T-helper 17 cell (primary cell): Measurements from ENCODE around the gene VWA8. TPM values are rescaled to one million over a fixed set of nuclear protein-coding genes. Genes with fewer than 3 reads are reported as not detected.

Source experiments
- ATAC-seq: fragments of 150-1000 bp; cut with Tn5 transposase; 2 replicates; pipeline ENCODE4 v1.10.0; 2021; ENCODE audit warnings: mild to moderate bottlenecking, moderate library complexity
- DNase-seq, 3 donors: peaks; one replicate each; pipeline versions ENCODE4 v3.0.0 to v3.0.0-alpha.2; 2020 to 2021
- H3K9me3 ChIP-seq: one replicate; pipeline ENCODE4 v1.7.0; 2013; ENCODE audit warnings: low read length, mild to moderate bottlenecking; ENCODE audit not compliant: control insufficient read depth, poor library complexity, severe bottlenecking
- H3K27ac Mint-ChIP-seq: one replicate; pipeline ENCODE4 v1.8.0; 2022; ENCODE audit warnings: mild to moderate bottlenecking, moderate library complexity, mixed read lengths
- H3K27me3 Mint-ChIP-seq: one replicate; pipeline ENCODE4 v1.8.0; 2022; ENCODE audit warnings: mixed read lengths
- H3K36me3 Mint-ChIP-seq: one replicate; pipeline ENCODE4 v1.8.0; 2022; ENCODE audit warnings: low read depth, mixed read lengths
- H3K4me1 Mint-ChIP-seq: one replicate; pipeline ENCODE4 v1.8.0; 2022; ENCODE audit warnings: mild to moderate bottlenecking, mixed read lengths
- H3K4me3 Mint-ChIP-seq: one replicate; pipeline ENCODE4 v1.8.0; 2022; ENCODE audit warnings: mild to moderate bottlenecking, moderate library complexity, mixed read lengths
- total RNA-seq, 4 donors: library from RNA in 2 of 4; stranded (reverse) in 2 of 4; gene quantifications; one replicate each; pipeline ENCODE4 v1.2.3 and lab custom pipeline; 2022 to 2026

The VWA8 gene
- total RNA-seq, 2 donors from 2014 or later = 21.5 to 23.0 TPM

- Mint-ChIP-seq H3K27ac (peak overlapping the region; percentile 43), H3K27me3 (no peaks in the 10 kb centered on the region), H3K4me1 (peaks cover 11% of the 10 kb centered on the region), H3K4me3 (no peak overlapping the region), H3K36me3 (peaks cover 16% of the 10 kb centered on the region)
- H3K9me3 ChIP-seq = no peaks in the 10 kb centered on the region
- ATAC-seq (no peak), DNase-seq (no peak)
Observed at GRCh38 chr13:41601718-41602445, 359.0 kb downstream of the VWA8 start.

GRCh38 chr13:41599619-41600018 is 361.3 kb downstream of the VWA8 start:
- no peaks in the 10 kb centered on the region for H3K9me3 ChIP-seq
- no peak for DNase-seq
- Mint-ChIP-seq H3K27ac (no peak overlapping the region), H3K27me3 (no peaks in the 10 kb centered on the region), H3K4me1 (peaks cover 13% of the 10 kb centered on the region), H3K4me3 (no peak overlapping the region), H3K36me3 (peaks cover 10% of the 10 kb centered on the region)
- no peak for ATAC-seq

GRCh38 chr13:41597348-41598041 is 363.4 kb downstream of the VWA8 start:
- no peak overlapping the region for H3K4me3 Mint-ChIP-seq
- DNase-seq = no peak
- H3K9me3 ChIP-seq = no peaks in the 10 kb centered on the region
- no peak for ATAC-seq
- H3K27ac Mint-ChIP-seq = no peak overlapping the region
- peaks cover 6% of the 10 kb centered on the region for H3K36me3 Mint-ChIP-seq
- H3K27me3 Mint-ChIP-seq = no peaks in the 10 kb centered on the region
- H3K4me1 Mint-ChIP-seq = peaks cover 13% of the 10 kb centered on the region

- DNase-seq (no peak), ATAC-seq (no peak)
- no peaks in the 10 kb centered on the region for H3K9me3 ChIP-seq
- no peaks in the 10 kb centered on the region for H3K27me3 Mint-ChIP-seq
- peaks cover 6% of the 10 kb centered on the region for H3K36me3 Mint-ChIP-seq
- peaks cover 13% of the 10 kb centered on the region for H3K4me1 Mint-ChIP-seq
- peak overlapping the region; percentile 24 for H3K27ac Mint-ChIP-seq
- no peak overlapping the region for H3K4me3 Mint-ChIP-seq
Observed at GRCh38 chr13:41596190-41596589, 364.7 kb downstream of the VWA8 start.

- DNase-seq (no peak), ATAC-seq (no peak)
- H3K9me3 ChIP-seq = no peaks in the 10 kb centered on the region
- no peaks in the 10 kb centered on the region for H3K36me3 Mint-ChIP-seq
- H3K27ac Mint-ChIP-seq = no peak overlapping the region
- peaks cover 13% of the 10 kb centered on the region for H3K4me1 Mint-ChIP-seq
- no peaks in the 10 kb centered on the region for H3K27me3 Mint-ChIP-seq
- H3K4me3 Mint-ChIP-seq = no peak overlapping the region
Observed at GRCh38 chr13:41595298-41595697, 365.6 kb downstream of the VWA8 start.

GRCh38 chr13:41590643-41591042 is 370.3 kb downstream of the VWA8 start:
- H3K27me3 Mint-ChIP-seq = no peaks in the 10 kb centered on the region
- no peak overlapping the region for H3K27ac Mint-ChIP-seq
- ATAC-seq = no peak
- H3K4me1 Mint-ChIP-seq = no peaks in the 10 kb centered on the region
- H3K4me3 Mint-ChIP-seq = no peak overlapping the region
- DNase-seq = no peak
- H3K9me3 ChIP-seq = no peaks in the 10 kb centered on the region
- H3K36me3 Mint-ChIP-seq = peaks cover 2% of the 10 kb centered on the region

- Mint-ChIP-seq H3K36me3 (peaks cover 2% of the 10 kb centered on the region), H3K27me3 (no peaks in the 10 kb centered on the region), H3K4me3 (no peak overlapping the region), H3K27ac (no peak overlapping the region), H3K4me1 (no peaks in the 10 kb centered on the region)
- ATAC-seq = no peak
- H3K9me3 ChIP-seq = no peaks in the 10 kb centered on the region
- no peak for DNase-seq
Observed at GRCh38 chr13:41590122-41590521, 370.8 kb downstream of the VWA8 start.

GRCh38 chr13:41589434-41589833 is 371.5 kb downstream of the VWA8 start:
- DNase-seq = no peak
- H3K4me1 Mint-ChIP-seq = peaks cover 2% of the 10 kb centered on the region

GRCh38 chr13:41588899-41589298 is 372.0 kb downstream of the VWA8 start:
- no peak overlapping the region for H3K27ac Mint-ChIP-seq
- H3K4me1 Mint-ChIP-seq = peaks cover 2% of the 10 kb centered on the region
- ATAC-seq = no peak
- peaks cover 2% of the 10 kb centered on the region for H3K36me3 Mint-ChIP-seq
- no peaks in the 10 kb centered on the region for H3K9me3 ChIP-seq
- no peak for DNase-seq
- no peak overlapping the region for H3K4me3 Mint-ChIP-seq
- H3K27me3 Mint-ChIP-seq = no peaks in the 10 kb centered on the region

More at GRCh38 chr13:41589434-41589833, 371.5 kb downstream of the VWA8 start:
- Mint-ChIP-seq H3K4me3 (no peak overlapping the region), H3K27ac (no peak overlapping the region), H3K27me3 (no peaks in the 10 kb centered on the region), H3K36me3 (peaks cover 2% of the 10 kb centered on the region)
- ATAC-seq = no peak
- no peaks in the 10 kb centered on the region for H3K9me3 ChIP-seq

- H3K36me3 Mint-ChIP-seq = peaks cover 4% of the 10 kb centered on the region
- no peak for ATAC-seq
- no peak overlapping the region for H3K4me3 Mint-ChIP-seq
- no peaks in the 10 kb centered on the region for H3K27me3 Mint-ChIP-seq
- H3K4me1 Mint-ChIP-seq = peaks cover 2% of the 10 kb centered on the region
- DNase-seq = no peak
- H3K9me3 ChIP-seq = no peaks in the 10 kb centered on the region
- no peak overlapping the region for H3K27ac Mint-ChIP-seq
Observed at GRCh38 chr13:41588448-41588847, 372.5 kb downstream of the VWA8 start.

GRCh38 chr13:41587490-41587889 is 373.4 kb downstream of the VWA8 start:
- Mint-ChIP-seq H3K4me3 (no peak overlapping the region), H3K36me3 (peaks cover 4% of the 10 kb centered on the region), H3K27me3 (no peaks in the 10 kb centered on the region), H3K27ac (no peak overlapping the region), H3K4me1 (peaks cover 2% of the 10 kb centered on the region)
- ATAC-seq (no peak), DNase-seq (no peak)
- no peaks in the 10 kb centered on the region for H3K9me3 ChIP-seq

GRCh38 chr13:41586216-41586615 is 374.7 kb downstream of the VWA8 start:
- no peak overlapping the region for H3K27ac Mint-ChIP-seq
- DNase-seq (no peak), ATAC-seq (no peak)
- no peak overlapping the region for H3K4me3 Mint-ChIP-seq
- no peaks in the 10 kb centered on the region for H3K9me3 ChIP-seq
- peaks cover 4% of the 10 kb centered on the region for H3K36me3 Mint-ChIP-seq
- no peaks in the 10 kb centered on the region for H3K27me3 Mint-ChIP-seq
- peaks cover 2% of the 10 kb centered on the region for H3K4me1 Mint-ChIP-seq

GRCh38 chr13:41582027-41582463 is 378.9 kb downstream of the VWA8 start:
- DNase-seq (no peak), ATAC-seq (no peak)
- no peaks in the 10 kb centered on the region for H3K9me3 ChIP-seq
- Mint-ChIP-seq H3K4me1 (peaks cover 13% of the 10 kb centered on the region), H3K36me3 (peaks cover 2% of the 10 kb centered on the region), H3K4me3 (no peak overlapping the region), H3K27me3 (no peaks in the 10 kb centered on the region), H3K27ac (no peak overlapping the region)

- ATAC-seq (no peak), DNase-seq (no peak)
- Mint-ChIP-seq H3K36me3 (peaks cover 2% of the 10 kb centered on the region), H3K27me3 (no peaks in the 10 kb centered on the region), H3K4me1 (peaks cover 13% of the 10 kb centered on the region), H3K27ac (no peak overlapping the region), H3K4me3 (no peak overlapping the region)
- H3K9me3 ChIP-seq = no peaks in the 10 kb centered on the region
Observed at GRCh38 chr13:41580345-41580744, 380.6 kb downstream of the VWA8 start.
